NCI-H774 (cell line): ENCODE data around the gene PCDHGA7.
"Not testable (repeated sequence)": the region's sequence is repeated elsewhere in the genome, so short reads cannot be mapped to it uniquely, and the experiment has no call there.

ENCODE experiments used
- DNase-seq: peaks from one replicate; lab custom pipeline; 2025; lab: John Stamatoyannopoulos, UW

Gene PCDHGA7

GRCh38 chr5:141430332-141431113, 48.0 kb downstream of the PCDHGA7 start, which contains the start of gene PCDHGA12:
Gene PCDHGA12 (plus strand): TSS chr5:141430507. CDS start chr5:141430760, 253 bp downstream.
- no peak for DNase-seq

GRCh38 chr5:141431286-141431685, 48.7 kb downstream of the PCDHGA7 start:
- DNase-seq, result no peak

- not testable (repeated sequence) for DNase-seq
Observed at GRCh38 chr5:141432308-141432707, 49.8 kb downstream of the PCDHGA7 start.

- not testable (repeated sequence) for DNase-seq
Observed at GRCh38 chr5:141432726-141433125, 50.2 kb downstream of the PCDHGA7 start.

- DNase-seq, result no peak
Observed at GRCh38 chr5:141434006-141434405, 51.5 kb downstream of the PCDHGA7 start.
